ENCODE data around the gene TCF7.

The TCF7 gene

GRCh38 chr5:134113902-134114875, at the start of gene TCF7:
TSS of gene TCF7 (plus strand) at chr5:134114681. CDS start at chr5:134114907, 226 bp downstream.
- peak; percentile 86 for DNase-seq

- no peak for DNase-seq
Observed at GRCh38 chr5:134069553-134069952, 44.9 kb upstream of the TCF7 start.

GRCh38 chr5:134070725-134071613, 43.5 kb upstream of the TCF7 start:
- peak; percentile 78 for DNase-seq

GRCh38 chr5:134071614-134072207, 42.8 kb upstream of the TCF7 start:
- DNase-seq, result no peak

- DNase-seq, result no peak
Observed at GRCh38 chr5:134072471-134073210, 41.8 kb upstream of the TCF7 start.

GRCh38 chr5:134073404-134073803, 41.1 kb upstream of the TCF7 start:
- no peak for DNase-seq

GRCh38 chr5:134075102-134075501, 39.4 kb upstream of the TCF7 start:
- DNase-seq, result no peak

GRCh38 chr5:134077926-134078580, 36.4 kb upstream of the TCF7 start:
- no peak for DNase-seq

GRCh38 chr5:134079748-134080581, 34.5 kb upstream of the TCF7 start:
- peak; percentile 84 for DNase-seq

GRCh38 chr5:134082264-134082992, 32.1 kb upstream of the TCF7 start:
- no peak for DNase-seq

- peak; percentile 51 for DNase-seq
Observed at GRCh38 chr5:134083517-134083916, 31.0 kb upstream of the TCF7 start.

GRCh38 chr5:134084022-134084565, 30.4 kb upstream of the TCF7 start:
- peak; percentile 54 for DNase-seq

GRCh38 chr5:134084570-134084969, 29.9 kb upstream of the TCF7 start:
- peak; percentile 47 for DNase-seq

- DNase-seq, result peak; percentile 48
Observed at GRCh38 chr5:134085411-134085810, 29.1 kb upstream of the TCF7 start.

- DNase-seq, result no peak
Observed at GRCh38 chr5:134086225-134086942, 28.1 kb upstream of the TCF7 start.

- peak; percentile 84 for DNase-seq
Observed at GRCh38 chr5:134086943-134087305, 27.6 kb upstream of the TCF7 start.

GRCh38 chr5:134088291-134088690, 26.2 kb upstream of the TCF7 start:
- no peak for DNase-seq

- DNase-seq, result no peak
Observed at GRCh38 chr5:134088994-134089560, 25.4 kb upstream of the TCF7 start.

GRCh38 chr5:134090522-134090921, 24.0 kb upstream of the TCF7 start:
- DNase-seq, result no peak

Data from activated CD8-positive, alpha-beta memory T cell treated with anti-CD3 and anti-CD28 coated beads, Interleukin-2, amount 50 U/mL, for 48 hours (primary cell).